Lower leg skin (tissue), 4 donors: ENCODE measurements around the gene AFF1. TPM values are rescaled to one million over a fixed set of nuclear protein-coding genes. Genes with fewer than 3 reads are reported as not detected.

Experiments
- DNase-seq, 2 donors: peaks; one replicate each; pipeline ENCODE4 v3.0.0-alpha.2; 2019; ENCODE audit warnings: low spot score in 2 of 2
- H3K4me3 ChIP-seq: fragments of 200-600 bp; sonication (generic); 2 replicates; pipeline ENCODE4 v1.5.1; 2017; ENCODE audit warnings: mild to moderate bottlenecking, low read depth; ENCODE audit not compliant: poor library complexity, severe bottlenecking
- POLR2A ChIP-seq, 2 donors: fragments of 450-650 bp; IDR thresholded peaks; one replicate each; pipeline ENCODE4 v1.6.1; 2016 to 2017; ENCODE audit warnings: antibody characterized with exemption in 2 of 2, mild to moderate bottlenecking in 1 of 2, moderate library complexity in 1 of 2
- WGBS, 2 donors: methylation state at CpG; one replicate each; pipeline ENCODE4 v1.1.5; 2018; 5-methylcytosine and 5-hydroxymethylcytosine counted together
- intact Hi-C: fragments of 100-400 bp; cut with DNase I; formaldehyde crosslinking; loops from one replicate; pipeline ENCODE4 v1.15.0; 2023; ENCODE audit warnings: low total_unique reads
- total RNA-seq, 4 donors: library from RNA; depleted of rRNA; stranded (reverse); fragments of >200 nt; gene quantifications; one replicate each; pipeline ENCODE4 v1.1.0, GENCODE V29; 2016
- TF ChIP-seq, protein P1 (sequence below), 3 donors: fragments of 450-650 bp; IDR thresholded peaks; one replicate each; pipeline ENCODE4 v1.5.1; 2016; ENCODE audit warnings: antibody characterized with exemption in 3 of 3, mild to moderate bottlenecking in 3 of 3, moderate library complexity in 2 of 3

Gene AFF1
- total RNA-seq, 4 donors from 2014 or later = 58.1 to 107 (median 71.2) TPM

DNA sequence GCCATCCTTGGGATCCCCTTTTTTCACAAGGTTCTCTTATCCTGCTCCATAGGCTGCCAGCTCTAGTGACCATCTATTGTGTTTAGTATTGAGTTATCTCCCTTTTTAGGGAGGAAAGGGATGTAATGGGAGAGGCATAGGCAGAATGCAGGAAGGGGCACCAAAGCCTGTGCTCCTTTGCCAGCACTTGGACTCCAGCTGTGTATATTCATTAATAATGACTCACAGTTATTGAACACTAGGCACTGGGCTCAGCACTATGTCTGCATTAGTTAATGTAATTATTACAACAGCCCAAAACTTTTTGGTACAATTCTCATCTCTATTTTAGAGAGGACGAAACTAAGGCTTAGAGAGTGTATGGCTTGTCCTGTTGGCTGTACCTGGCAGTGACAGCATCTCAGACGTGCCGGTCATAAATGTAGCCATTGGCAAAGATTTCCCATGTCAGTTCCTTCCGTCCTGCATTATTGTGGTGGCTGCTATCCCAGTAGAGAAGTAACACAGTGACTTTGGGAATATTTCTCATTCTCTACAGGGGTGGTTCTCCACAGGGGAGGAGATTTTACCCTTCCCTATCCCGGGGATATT lies 90.3 kb downstream of the AFF1 start:
- WGBS, 2 donors = 40 to 43% methylated on average over 5 of the region's 5 CpGs
- TF ChIP-seq, protein P1, sequence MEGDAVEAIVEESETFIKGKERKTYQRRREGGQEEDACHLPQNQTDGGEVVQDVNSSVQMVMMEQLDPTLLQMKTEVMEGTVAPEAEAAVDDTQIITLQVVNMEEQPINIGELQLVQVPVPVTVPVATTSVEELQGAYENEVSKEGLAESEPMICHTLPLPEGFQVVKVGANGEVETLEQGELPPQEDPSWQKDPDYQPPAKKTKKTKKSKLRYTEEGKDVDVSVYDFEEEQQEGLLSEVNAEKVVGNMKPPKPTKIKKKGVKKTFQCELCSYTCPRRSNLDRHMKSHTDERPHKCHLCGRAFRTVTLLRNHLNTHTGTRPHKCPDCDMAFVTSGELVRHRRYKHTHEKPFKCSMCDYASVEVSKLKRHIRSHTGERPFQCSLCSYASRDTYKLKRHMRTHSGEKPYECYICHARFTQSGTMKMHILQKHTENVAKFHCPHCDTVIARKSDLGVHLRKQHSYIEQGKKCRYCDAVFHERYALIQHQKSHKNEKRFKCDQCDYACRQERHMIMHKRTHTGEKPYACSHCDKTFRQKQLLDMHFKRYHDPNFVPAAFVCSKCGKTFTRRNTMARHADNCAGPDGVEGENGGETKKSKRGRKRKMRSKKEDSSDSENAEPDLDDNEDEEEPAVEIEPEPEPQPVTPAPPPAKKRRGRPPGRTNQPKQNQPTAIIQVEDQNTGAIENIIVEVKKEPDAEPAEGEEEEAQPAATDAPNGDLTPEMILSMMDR (IDR thresholded peaks at IDR 0.05) = no peak
- TF ChIP-seq POLR2A (IDR thresholded peaks at IDR 0.05) = no peak
- no peak overlapping the region for H3K4me3 ChIP-seq
- intact Hi-C loops = no loop called here
- no peak for DNase-seq

DNA sequence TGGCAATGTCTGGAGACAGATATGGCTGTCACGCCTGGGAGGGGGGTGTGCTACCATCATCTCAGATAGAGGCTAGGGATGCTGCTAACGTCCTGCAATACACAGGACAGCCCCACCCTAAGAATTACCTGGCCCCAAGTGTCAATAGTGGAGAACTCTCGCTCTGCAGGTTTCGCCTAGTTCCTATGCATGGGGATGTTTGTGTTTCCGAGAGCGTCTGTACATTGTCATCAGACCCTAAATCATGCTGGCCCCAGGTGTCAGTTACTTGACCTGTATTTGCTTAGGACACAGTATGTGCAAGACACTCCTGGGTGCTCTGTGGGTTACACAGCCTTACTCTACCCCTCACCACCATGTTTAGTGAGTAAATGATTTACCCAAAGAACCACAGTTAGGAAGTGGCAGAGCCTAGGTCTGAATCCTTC lies 90.8 kb downstream of the AFF1 start:
- no peak for DNase-seq
- no peak overlapping the region for H3K4me3 ChIP-seq
- 76 to 79% methylated on average over 6 of the region's 6 CpGs for WGBS, 2 donors
- intact Hi-C loops = no loop called here
- TF ChIP-seq, protein P1 (IDR thresholded peaks at IDR 0.05) = no peak
- TF ChIP-seq POLR2A (IDR thresholded peaks at IDR 0.05) = no peak

DNA sequence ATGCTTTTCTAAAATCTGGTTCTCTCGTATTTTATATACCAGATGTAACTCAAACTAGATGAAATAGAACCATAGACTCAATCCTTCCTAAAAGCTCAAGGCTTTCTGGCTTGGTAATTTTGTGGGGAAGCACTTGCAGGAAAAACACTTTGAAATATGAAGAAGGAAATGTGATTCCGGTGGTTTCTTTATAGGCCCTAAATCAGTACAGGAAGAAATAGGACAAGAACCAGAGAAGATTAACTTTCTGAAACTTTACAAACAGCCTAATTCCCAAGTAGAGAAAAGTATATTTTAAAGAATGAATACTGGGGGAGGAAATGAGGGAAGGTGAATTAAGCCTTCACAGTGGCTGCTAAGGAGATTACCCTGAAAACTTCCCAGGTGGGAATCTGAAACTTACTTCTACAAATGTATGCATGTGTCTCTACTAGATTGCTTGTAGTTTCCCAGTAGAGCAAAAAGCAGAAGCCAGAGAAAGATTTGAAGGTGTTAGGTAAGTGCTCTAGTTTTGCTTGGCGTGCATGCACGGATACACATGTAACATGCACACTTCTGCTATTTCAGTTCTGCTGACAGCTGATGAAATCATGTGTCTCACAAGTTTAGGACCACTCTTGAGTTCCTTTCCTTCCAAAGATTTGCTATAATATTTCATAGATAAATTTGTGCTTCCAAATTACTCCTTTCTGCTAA lies 92.1 kb downstream of the AFF1 start:
- 43 to 51% methylated on average over 4 of the region's 4 CpGs for WGBS, 2 donors
- no peak overlapping the region for H3K4me3 ChIP-seq
- DNase-seq = no peak
- no peak for TF ChIP-seq POLR2A (IDR thresholded peaks at IDR 0.05)
- TF ChIP-seq, protein P1 (IDR thresholded peaks at IDR 0.05) = no peak
- intact Hi-C loops = no loop called here

DNA sequence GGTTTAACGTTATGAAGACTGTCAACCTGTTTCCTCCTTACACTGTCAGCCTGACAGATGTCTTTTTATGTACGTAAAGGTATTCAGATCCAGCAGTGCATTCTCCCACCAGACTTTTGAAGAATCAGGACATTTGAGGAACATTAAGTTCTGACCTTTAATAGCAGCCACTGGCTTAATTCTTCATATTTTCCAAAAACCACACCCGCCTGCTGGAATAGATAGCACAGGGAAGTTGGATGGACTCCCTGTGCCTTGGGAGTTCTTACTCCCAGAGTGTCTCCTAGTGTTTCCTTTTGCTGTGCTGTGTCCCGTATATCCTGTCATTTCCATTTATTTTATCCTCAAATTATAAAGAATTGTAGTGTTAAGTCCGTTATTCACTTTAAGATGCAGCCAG lies 94.5 kb downstream of the AFF1 start:
- intact Hi-C loops = no loop called here
- DNase-seq = peak in 1 of 2 donors; percentile 66
- no peak for TF ChIP-seq POLR2A (IDR thresholded peaks at IDR 0.05)
- TF ChIP-seq, protein P1 (IDR thresholded peaks at IDR 0.05) = no peak
- H3K4me3 ChIP-seq = no peak overlapping the region
- WGBS, 2 donors = 19 to 26% methylated on average over 5 of the region's 5 CpGs

DNA sequence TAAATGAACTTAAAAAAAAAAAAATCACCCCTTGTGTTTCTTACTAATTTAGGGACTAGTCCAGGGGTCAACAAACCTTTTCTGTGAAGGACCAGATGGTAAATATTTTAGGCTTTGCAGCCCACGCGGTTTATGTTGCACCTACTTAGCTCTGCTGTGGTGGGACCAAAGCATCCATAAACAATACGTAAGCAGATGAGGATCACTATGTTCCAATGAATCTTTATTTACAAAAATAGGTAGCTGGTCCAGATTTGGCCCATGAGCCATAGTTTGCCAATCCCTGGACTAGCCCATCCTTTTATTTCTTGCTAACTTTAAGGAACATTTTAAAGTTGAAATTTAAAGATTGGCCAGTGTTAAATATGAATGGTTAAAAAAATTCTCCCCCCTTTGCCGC lies 95.3 kb downstream of the AFF1 start:
- no peak for TF ChIP-seq POLR2A (IDR thresholded peaks at IDR 0.05)
- TF ChIP-seq, protein P1 (IDR thresholded peaks at IDR 0.05) = no peak
- intact Hi-C loops = no loop called here
- no peak overlapping the region for H3K4me3 ChIP-seq
- DNase-seq = no peak
- WGBS, 2 donors = 77 to 78% methylated on average over 4 of the region's 4 CpGs
